AG09309 (cell line): ENCODE data around the gene ALX4.

Experiments used
- DNase-seq: peaks from one replicate; pipeline ENCODE4 v3.0.0-alpha.2; 2010; ENCODE audit warnings: low read depth
- H3K4me3 ChIP-seq: 2 replicates; pipeline ENCODE4 v1.5.1; 2011; ENCODE audit warnings: mild to moderate bottlenecking, low read depth, low read length, moderate library complexity; ENCODE audit not compliant: control insufficient read depth
- TF ChIP-seq, protein P1 (sequence below): IDR thresholded peaks from 2 replicates; pipeline ENCODE4 v1.5.1; 2011; ENCODE audit warnings: mild to moderate bottlenecking, low read depth, low read length, inconsistent platforms; ENCODE audit not compliant: insufficient read depth, control insufficient read depth; ENCODE audit errors: missing control alignments

Gene ALX4

DNA sequence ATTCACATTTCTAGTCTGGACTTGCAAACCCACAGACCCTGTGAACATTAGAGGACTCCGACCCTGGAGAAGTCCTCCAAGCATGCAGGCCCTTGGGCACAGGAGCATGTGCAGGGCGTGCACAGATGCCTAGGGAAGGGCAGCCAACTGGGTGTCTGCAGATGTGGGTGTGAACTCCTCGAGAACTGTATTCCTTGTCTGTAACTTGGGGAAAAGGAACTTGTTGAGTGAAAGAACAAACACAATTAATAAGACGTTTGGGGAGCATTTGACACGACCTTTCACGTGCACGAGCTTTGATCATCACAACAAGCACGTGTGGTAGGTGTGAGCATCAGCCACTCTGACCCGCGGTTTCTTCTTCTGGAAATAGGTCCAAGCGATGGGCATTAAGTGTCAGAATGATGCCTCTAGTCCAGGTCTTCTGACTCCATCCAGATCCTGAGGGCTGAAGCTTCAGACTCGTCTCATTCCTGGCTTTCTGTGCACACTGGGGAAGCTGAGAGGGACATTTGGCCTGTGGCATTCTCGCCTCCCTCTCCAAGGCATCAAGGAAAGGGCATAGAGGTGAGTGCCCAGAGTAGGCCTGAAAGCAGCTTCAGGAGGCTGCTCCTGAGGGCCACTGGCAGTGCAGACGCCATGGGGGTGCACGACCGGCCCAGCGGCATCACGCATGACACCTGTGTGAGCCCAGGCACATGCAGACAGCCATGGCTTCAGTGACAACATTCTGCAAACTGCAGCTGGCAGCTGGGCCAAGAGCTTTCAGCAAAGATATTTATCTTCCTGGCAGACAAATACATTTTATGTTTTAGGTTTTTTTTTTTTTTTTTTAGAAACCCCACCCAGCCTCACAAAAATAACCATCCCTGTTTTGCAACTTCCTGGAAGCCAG lies 32.5 kb downstream of the ALX4 start:
- TF ChIP-seq, protein P1, sequence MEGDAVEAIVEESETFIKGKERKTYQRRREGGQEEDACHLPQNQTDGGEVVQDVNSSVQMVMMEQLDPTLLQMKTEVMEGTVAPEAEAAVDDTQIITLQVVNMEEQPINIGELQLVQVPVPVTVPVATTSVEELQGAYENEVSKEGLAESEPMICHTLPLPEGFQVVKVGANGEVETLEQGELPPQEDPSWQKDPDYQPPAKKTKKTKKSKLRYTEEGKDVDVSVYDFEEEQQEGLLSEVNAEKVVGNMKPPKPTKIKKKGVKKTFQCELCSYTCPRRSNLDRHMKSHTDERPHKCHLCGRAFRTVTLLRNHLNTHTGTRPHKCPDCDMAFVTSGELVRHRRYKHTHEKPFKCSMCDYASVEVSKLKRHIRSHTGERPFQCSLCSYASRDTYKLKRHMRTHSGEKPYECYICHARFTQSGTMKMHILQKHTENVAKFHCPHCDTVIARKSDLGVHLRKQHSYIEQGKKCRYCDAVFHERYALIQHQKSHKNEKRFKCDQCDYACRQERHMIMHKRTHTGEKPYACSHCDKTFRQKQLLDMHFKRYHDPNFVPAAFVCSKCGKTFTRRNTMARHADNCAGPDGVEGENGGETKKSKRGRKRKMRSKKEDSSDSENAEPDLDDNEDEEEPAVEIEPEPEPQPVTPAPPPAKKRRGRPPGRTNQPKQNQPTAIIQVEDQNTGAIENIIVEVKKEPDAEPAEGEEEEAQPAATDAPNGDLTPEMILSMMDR, result no peak
- DNase-seq, result no peak
- H3K4me3 ChIP-seq, result no peak overlapping the region

DNA sequence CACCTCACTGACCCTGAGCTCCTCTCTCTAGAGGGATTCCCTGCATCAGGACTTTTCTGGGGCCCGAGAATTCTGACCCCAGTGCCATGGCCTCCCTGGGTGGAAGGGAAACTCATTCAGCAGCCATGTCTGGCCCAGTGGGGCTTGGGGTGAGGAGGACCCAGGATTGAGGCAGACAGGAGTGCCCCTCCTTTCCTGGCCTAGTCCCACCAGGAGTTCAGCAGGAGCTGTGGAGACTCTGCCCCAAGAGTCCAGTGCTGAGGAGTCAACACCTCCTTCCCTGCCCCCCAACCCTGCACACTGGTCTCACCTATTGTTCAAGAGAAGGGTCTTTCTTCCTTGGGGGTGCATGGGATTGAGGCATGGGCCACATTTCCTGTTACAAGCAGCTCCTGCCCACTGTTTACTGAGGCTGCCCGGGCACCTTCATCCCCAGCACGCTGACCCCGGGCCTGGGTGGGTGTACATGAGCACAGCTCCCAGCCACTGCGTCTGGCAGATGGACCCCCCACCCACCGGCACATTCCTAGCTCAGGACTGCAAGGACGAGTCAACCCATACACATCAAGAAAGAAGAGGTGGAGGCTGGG lies 33.9 kb downstream of the ALX4 start:
- no peak for DNase-seq
- TF ChIP-seq, protein P1, result no peak
- H3K4me3 ChIP-seq, result no peak overlapping the region

DNA sequence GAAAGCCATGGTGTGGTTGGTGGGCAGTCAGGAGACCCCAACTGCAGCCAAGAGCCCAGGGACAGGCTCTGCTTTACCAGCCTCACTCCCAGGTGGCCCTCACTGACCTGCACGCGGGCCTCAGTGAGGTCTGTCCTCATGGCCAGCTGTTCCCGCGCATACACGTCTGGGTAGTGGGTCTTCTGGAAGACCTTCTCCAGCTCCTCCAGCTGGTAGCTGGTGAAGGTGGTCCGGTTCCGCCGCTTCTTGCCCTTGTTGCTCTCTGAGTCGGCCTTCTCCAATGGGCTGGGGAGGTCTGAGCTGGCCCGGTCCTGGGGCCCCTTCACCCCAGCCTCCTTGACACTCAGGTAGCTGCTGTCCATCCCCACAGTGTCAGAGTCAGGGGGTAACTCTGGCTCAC lies 34.7 kb downstream of the ALX4 start:
- no peak for DNase-seq
- TF ChIP-seq, protein P1, result no peak
- H3K4me3 ChIP-seq, result no peak overlapping the region

DNA sequence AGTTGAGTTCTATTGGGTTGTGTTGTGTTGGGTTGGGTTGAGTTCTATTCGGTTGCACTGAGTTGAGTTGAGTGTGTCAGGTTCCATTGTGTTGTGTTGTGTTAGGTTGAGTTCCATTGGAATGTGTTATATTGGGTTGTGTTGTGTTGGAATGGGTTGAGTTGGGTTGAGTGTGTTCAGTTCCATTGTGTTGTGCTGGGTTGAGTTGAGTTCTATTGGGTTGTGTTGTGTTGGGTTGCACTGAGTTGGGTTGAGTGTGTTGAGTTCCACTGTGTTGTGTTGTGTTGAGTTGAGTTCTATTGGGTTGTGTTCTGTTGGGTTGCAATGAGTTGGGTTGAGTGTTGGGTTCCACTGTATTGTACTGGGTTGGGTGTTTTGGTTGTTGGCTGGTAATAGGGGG lies 35.5 kb downstream of the ALX4 start:
- TF ChIP-seq, protein P1, result no peak
- no peak overlapping the region for H3K4me3 ChIP-seq
- DNase-seq, result no peak

DNA sequence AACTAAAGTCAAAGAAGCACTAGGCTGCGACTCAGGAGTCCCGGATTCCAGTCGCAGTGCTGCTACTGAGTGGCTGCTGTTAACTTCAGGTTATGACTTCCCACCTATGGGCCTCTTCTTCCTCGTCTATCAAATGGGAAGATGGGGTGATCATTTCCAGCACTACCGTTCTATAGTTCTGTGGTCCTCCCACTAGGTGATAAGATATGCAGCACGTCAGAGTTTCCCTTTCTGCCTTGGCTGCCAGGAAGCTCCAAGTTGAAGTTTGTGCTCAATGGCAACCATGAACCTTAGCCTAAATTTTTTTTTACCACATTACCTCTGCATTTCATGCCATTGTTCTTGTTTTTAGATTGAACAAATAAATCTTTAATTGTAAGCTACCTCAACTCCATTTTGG lies 38.7 kb downstream of the ALX4 start:
- TF ChIP-seq, protein P1, result no peak
- no peak overlapping the region for H3K4me3 ChIP-seq
- no peak for DNase-seq

DNA sequence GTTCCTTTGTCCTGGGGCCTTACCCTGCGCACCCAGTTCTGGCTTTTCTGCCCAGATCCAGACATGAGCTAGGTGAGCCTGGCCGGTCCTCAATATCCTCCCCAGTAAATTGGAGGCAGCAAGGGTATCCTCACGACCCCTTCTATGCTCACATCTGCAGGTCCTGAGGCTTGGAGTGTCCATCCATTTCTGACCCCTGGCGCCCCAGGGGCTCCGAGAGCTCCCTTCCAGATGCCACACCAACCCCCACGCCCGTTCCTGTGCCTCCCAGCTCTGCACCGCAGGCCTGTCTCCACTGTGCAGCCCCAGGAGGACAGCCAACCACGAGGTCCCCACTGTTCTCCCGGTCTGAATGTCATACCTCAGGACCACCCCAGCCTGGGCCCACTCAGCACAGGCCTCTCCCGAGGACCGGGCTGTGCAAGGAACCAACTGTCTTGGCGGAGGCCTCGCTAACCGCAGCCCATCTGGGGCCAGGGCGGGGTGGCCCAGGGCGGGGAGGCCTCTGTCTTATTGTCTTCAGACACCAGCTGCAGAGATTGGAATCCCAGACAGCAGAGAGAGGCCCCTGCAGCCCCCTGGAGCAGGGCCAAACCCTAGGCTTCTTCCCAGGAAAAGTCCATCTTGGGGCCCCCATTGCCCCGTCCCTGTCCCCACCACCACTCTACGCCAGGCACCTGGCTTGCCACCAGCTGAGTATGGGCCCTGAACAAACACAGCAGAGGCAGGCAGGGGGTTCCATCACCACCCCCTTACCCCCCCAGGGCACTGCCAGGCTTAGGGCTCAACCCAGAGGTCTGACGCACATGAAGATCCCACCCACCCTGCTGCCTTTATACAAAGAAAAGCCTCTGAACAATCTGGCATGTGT lies 39.3 kb downstream of the ALX4 start:
- no peak for DNase-seq
- H3K4me3 ChIP-seq, result no peak overlapping the region
- TF ChIP-seq, protein P1, result no peak
